VCaP (cell line): ENCODE results near the gene SLC12A6.
A peak's percentile ranks its signal among the peaks of the same experiment; 100 is the strongest.
"Not testable (repeated sequence)": the region's sequence is repeated elsewhere in the genome, so short reads cannot be mapped to it uniquely, and the experiment has no call there.

Source experiments
- H3K27ac ChIP-seq: fragments of 450-650 bp; 2 replicates; pipeline ENCODE4 v1.5.1; 2017
- CTCF ChIP-seq: fragments of 450-650 bp; conservative IDR thresholded peaks from 2 replicates; pipeline ENCODE4 v1.5.1; 2017; ENCODE audit warnings: mild to moderate bottlenecking, moderate library complexity

Gene SLC12A6

GRCh38 chr15:34337557-34338306 lies at the start of gene SLC12A6:
SLC12A6 (minus strand) TSS chr15:34337781; CDS start chr15:34336680, 1,101 bp downstream.
- TF ChIP-seq CTCF, result no peak
- H3K27ac ChIP-seq, result peak within 1 kb of the TSS; percentile 78

- not testable (repeated sequence) for H3K27ac ChIP-seq
These were observed 44.4 kb upstream of the SLC12A6 start for GRCh38 chr15:34381829-34382521.

GRCh38 chr15:34380491-34380890 lies 42.9 kb upstream of the SLC12A6 start:
- not testable (repeated sequence) for H3K27ac ChIP-seq

- no peak for TF ChIP-seq CTCF
- H3K27ac ChIP-seq, result no peak overlapping the region
These were observed 39.3 kb upstream of the SLC12A6 start for GRCh38 chr15:34376856-34377255.

GRCh38 chr15:34375541-34375940 lies 38.0 kb upstream of the SLC12A6 start:
- H3K27ac ChIP-seq, result not testable (repeated sequence)

GRCh38 chr15:34374816-34375215 lies 37.2 kb upstream of the SLC12A6 start:
- TF ChIP-seq CTCF, result no peak
- no peak overlapping the region for H3K27ac ChIP-seq

GRCh38 chr15:34373951-34374350 lies 36.4 kb upstream of the SLC12A6 start:
- no peak overlapping the region for H3K27ac ChIP-seq
- TF ChIP-seq CTCF, result no peak

- H3K27ac ChIP-seq, result no peak overlapping the region
- TF ChIP-seq CTCF, result no peak
These were observed 33.1 kb upstream of the SLC12A6 start for GRCh38 chr15:34370643-34371042.

- no peak overlapping the region for H3K27ac ChIP-seq
- no peak for TF ChIP-seq CTCF
These were observed 32.5 kb upstream of the SLC12A6 start for GRCh38 chr15:34370129-34370528.
